SU-DHL-6 (cell line): Measurements from ENCODE around the gene INSC.

Source experiments
- H2AFZ ChIP-seq: fragments of 200-600 bp; sonication (generic); 2 replicates; pipeline ENCODE4 v1.6.1; 2014; ENCODE audit warnings: low read depth, mild to moderate bottlenecking, moderate library complexity, mixed read lengths, antibody characterized with exemption, low read length; ENCODE audit not compliant: severe bottlenecking
- H3F3A ChIP-seq: fragments of 200-600 bp; shearing (Covaris generic); 2 replicates; pipeline ENCODE4 v1.6.0; 2016; ENCODE audit warnings: antibody characterized with exemption, mild to moderate bottlenecking; ENCODE audit not compliant: insufficient read depth
- H3K27ac ChIP-seq: fragments of 200-600 bp; sonication (generic); 2 replicates; pipeline ENCODE4 v1.5.1; 2016; ENCODE audit warnings: low read depth, mild to moderate bottlenecking, low read length, moderate library complexity, mixed read lengths
- H3K27me3 ChIP-seq: fragments of 200-600 bp; sonication (generic), shearing (Covaris generic); 2 replicates; pipeline ENCODE4 v1.6.0; 2014; ENCODE audit warnings: mild to moderate bottlenecking, low read length
- H3K36me3 ChIP-seq: fragments of 200-600 bp; sonication (generic); 2 replicates; pipeline ENCODE4 v1.6.1; 2014; ENCODE audit warnings: mild to moderate bottlenecking, low read length, mixed read lengths
- H3K4me2 ChIP-seq: fragments of 300-600, 200-600 bp; shearing (Covaris generic), sonication (generic); 2 replicates; pipeline ENCODE4 v1.6.0; 2014; ENCODE audit warnings: low read length, low read depth, mild to moderate bottlenecking; ENCODE audit not compliant: poor library complexity, severe bottlenecking
- H3K4me3 ChIP-seq: fragments of 200-600 bp; sonication (generic); 2 replicates; pipeline ENCODE4 v1.5.1; 2014; ENCODE audit warnings: antibody characterized with exemption, low read length, mild to moderate bottlenecking, mixed read lengths; ENCODE audit not compliant: insufficient read depth, poor library complexity, severe bottlenecking
- H3K79me2 ChIP-seq: fragments of 200-600 bp; sonication (generic); 2 replicates; pipeline ENCODE4 v1.6.1; 2014; ENCODE audit warnings: mild to moderate bottlenecking, low read length, moderate library complexity; ENCODE audit not compliant: insufficient read depth
- H3K9ac ChIP-seq: fragments of 200-600 bp; sonication (generic); 2 replicates; pipeline ENCODE4 v1.7.0; 2014; ENCODE audit warnings: mild to moderate bottlenecking, low read length
- H3K9me2 ChIP-seq: fragments of 200-600 bp; sonication (generic); replicated peaks from 2 replicates; pipeline ENCODE4 v1.6.1; 2014; ENCODE audit warnings: low read length; ENCODE audit not compliant: insufficient read depth
- H3K9me3 ChIP-seq: fragments of 200-600 bp; sonication (generic); 2 replicates; pipeline ENCODE4 v1.6.1; 2014; ENCODE audit warnings: low read length, mixed read lengths; ENCODE audit not compliant: insufficient read depth
- H4K20me1 ChIP-seq: fragments of 200-600 bp; sonication (generic); 2 replicates; pipeline ENCODE4 v1.6.1; 2014; ENCODE audit warnings: low read depth, mild to moderate bottlenecking, antibody characterized with exemption, low read length, moderate library complexity, mixed read lengths
- EZH2phosphoT487 ChIP-seq: fragments of 200-600 bp; sonication (generic), shearing (Covaris generic); conservative IDR thresholded peaks from 2 replicates; pipeline ENCODE4 v1.6.1; 2018; ENCODE audit warnings: mild to moderate bottlenecking, antibody characterized with exemption, low read length, moderate library complexity, mixed read lengths
- TF ChIP-seq, protein P1 (sequence below): fragments of 200-600 bp; sonication (generic); IDR thresholded peaks from one replicate; pipeline ENCODE4 v1.5.1; 2017; ENCODE audit warnings: antibody characterized with exemption, mild to moderate bottlenecking, low read length, moderate library complexity; ENCODE audit not compliant: insufficient read depth, poor library complexity, severe bottlenecking

INSC gene

DNA sequence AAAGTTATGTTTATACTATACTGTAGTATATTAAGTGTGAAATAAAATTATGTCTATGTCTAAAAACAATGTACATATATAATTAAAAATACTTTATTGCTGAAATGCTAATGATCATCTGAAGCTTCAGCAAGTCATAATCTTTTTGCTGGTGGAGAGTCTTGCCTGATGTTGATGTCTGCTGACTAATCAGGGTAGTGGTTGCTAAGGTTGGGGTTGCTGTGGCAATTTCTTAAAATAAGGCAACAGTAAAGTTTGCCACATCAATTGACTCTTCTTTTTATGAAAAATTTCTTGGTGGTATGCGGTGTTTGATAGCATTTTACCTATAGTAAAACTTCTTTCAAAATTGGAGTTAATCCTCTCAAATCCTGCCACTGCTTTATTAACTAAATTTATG is 21.4 kb downstream of the INSC start:
- Histone ChIP-seq H3K27me3 (no peaks in the 10 kb centered on the region), H3K36me3 (no peaks in the 10 kb centered on the region), H3K4me2 (no peak overlapping the region), H3K27ac (no peak overlapping the region), H3F3A (no peaks in the 10 kb centered on the region), H3K4me3 (no peak overlapping the region), H3K79me2 (no peaks in the 10 kb centered on the region), H3K9me2 (no peaks in the 10 kb centered on the region), H2AFZ (no peak overlapping the region), H3K9ac (no peak overlapping the region), H4K20me1 (no peaks in the 10 kb centered on the region), H3K9me3 (no peaks in the 10 kb centered on the region)
- no peak for TF ChIP-seq EZH2phosphoT487
- TF ChIP-seq, protein P1, sequence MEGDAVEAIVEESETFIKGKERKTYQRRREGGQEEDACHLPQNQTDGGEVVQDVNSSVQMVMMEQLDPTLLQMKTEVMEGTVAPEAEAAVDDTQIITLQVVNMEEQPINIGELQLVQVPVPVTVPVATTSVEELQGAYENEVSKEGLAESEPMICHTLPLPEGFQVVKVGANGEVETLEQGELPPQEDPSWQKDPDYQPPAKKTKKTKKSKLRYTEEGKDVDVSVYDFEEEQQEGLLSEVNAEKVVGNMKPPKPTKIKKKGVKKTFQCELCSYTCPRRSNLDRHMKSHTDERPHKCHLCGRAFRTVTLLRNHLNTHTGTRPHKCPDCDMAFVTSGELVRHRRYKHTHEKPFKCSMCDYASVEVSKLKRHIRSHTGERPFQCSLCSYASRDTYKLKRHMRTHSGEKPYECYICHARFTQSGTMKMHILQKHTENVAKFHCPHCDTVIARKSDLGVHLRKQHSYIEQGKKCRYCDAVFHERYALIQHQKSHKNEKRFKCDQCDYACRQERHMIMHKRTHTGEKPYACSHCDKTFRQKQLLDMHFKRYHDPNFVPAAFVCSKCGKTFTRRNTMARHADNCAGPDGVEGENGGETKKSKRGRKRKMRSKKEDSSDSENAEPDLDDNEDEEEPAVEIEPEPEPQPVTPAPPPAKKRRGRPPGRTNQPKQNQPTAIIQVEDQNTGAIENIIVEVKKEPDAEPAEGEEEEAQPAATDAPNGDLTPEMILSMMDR: no peak

- Histone ChIP-seq H3K9me2 (no peaks in the 10 kb centered on the region), H4K20me1 (no peaks in the 10 kb centered on the region), H3K9ac (no peak overlapping the region), H2AFZ (no peak overlapping the region), H3K27ac (no peak overlapping the region), H3K27me3 (no peaks in the 10 kb centered on the region), H3K4me2 (no peak overlapping the region), H3K9me3 (no peaks in the 10 kb centered on the region), H3K36me3 (no peaks in the 10 kb centered on the region), H3K79me2 (no peaks in the 10 kb centered on the region), H3K4me3 (no peak overlapping the region), H3F3A (no peaks in the 10 kb centered on the region)
- no peak for TF ChIP-seq EZH2phosphoT487
- TF ChIP-seq, protein P1: no peak
Measured at GRCh38 chr11:15139096-15139770, 24.5 kb downstream of the INSC start.

DNA sequence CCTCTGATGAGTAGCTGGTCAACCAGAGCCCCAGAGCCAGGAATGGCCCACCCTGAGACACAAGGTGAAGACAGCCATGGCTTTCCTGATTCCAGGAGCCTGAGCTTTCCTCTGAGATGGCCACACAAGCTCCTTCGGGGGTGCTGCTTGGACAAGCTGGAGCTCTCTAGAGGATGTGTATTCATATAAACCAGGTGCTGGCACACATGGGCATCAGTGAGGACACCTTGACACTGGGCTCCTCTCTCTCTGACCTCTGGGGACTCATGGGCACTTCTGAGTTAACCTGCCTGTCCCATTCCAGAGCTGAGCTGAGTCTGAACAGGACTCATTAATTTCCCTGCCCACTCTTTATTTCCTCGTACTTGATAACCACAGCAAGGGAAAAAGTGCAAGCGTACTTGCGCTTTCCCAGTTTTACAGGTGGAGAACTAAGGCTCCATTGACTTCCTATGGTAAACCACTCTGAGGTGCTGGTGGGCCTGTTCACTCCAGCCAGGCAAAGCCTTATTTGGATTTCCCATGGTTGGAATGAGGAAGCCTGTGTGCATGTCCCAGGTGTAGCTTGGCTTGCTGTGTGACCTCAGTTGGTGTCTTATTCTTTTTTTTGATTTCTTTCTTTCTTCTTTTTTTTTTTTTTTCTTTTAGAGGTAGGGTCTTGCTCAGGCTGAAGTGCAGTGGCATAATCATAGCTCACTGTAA is 25.4 kb downstream of the INSC start:
- Histone ChIP-seq H3K4me3 (no peak overlapping the region), H2AFZ (no peak overlapping the region), H3K9ac (no peak overlapping the region), H3K27me3 (no peaks in the 10 kb centered on the region), H3K27ac (no peak overlapping the region), H4K20me1 (no peaks in the 10 kb centered on the region), H3K9me3 (no peaks in the 10 kb centered on the region), H3K79me2 (no peaks in the 10 kb centered on the region), H3K36me3 (no peaks in the 10 kb centered on the region), H3F3A (no peaks in the 10 kb centered on the region), H3K9me2 (no peaks in the 10 kb centered on the region), H3K4me2 (no peak overlapping the region)
- TF ChIP-seq EZH2phosphoT487: no peak
- TF ChIP-seq, protein P1: no peak
